Activated naive CD8-positive, alpha-beta T cell treated with anti-CD3 and anti-CD28 coated beads for 36 hours (primary cell): ENCODE measurements around the gene MAGIX. TPM values are rescaled to one million over a fixed set of nuclear protein-coding genes. Genes with fewer than 3 reads are reported as not detected.

Experiments
- DNase-seq: peaks from one replicate; pipeline ENCODE4 v3.0.0; 2021
- H3K27ac Mint-ChIP-seq: one replicate; pipeline ENCODE4 v1.8.0; 2022; ENCODE audit warnings: mild to moderate bottlenecking, moderate library complexity, mixed read lengths
- H3K27me3 Mint-ChIP-seq: one replicate; pipeline ENCODE4 v1.8.0; 2022; ENCODE audit warnings: mild to moderate bottlenecking, mixed read lengths
- H3K36me3 Mint-ChIP-seq: one replicate; pipeline ENCODE4 v1.8.0; 2021; ENCODE audit warnings: mild to moderate bottlenecking, mixed read lengths
- H3K4me1 Mint-ChIP-seq: one replicate; pipeline ENCODE4 v1.8.0; 2021; ENCODE audit warnings: mixed read lengths
- H3K4me3 Mint-ChIP-seq: one replicate; pipeline ENCODE4 v1.8.0; 2022; ENCODE audit warnings: mild to moderate bottlenecking, moderate library complexity, mixed read lengths
- H3K9me3 Mint-ChIP-seq: one replicate; pipeline ENCODE4 v1.8.0; 2022; ENCODE audit warnings: mixed read lengths
- total RNA-seq, 2 experiments: library from RNA; stranded (reverse); gene quantifications; one replicate each; pipeline ENCODE4 v1.2.3, GENCODE V29; 2021

Gene MAGIX
- total RNA-seq, 2 experiments from 2014 or later, result 0.47 to 0.88 TPM

GRCh38 chrX:49202022-49202421 is 39.5 kb downstream of the MAGIX start:
- DNase-seq, result no peak
- Mint-ChIP-seq H3K9me3 (no peaks in the 10 kb centered on the region), H3K27ac (no peak overlapping the region), H3K4me1 (peaks cover 11% of the 10 kb centered on the region), H3K4me3 (no peak overlapping the region), H3K36me3 (no peaks in the 10 kb centered on the region), H3K27me3 (no peaks in the 10 kb centered on the region)

DNA sequence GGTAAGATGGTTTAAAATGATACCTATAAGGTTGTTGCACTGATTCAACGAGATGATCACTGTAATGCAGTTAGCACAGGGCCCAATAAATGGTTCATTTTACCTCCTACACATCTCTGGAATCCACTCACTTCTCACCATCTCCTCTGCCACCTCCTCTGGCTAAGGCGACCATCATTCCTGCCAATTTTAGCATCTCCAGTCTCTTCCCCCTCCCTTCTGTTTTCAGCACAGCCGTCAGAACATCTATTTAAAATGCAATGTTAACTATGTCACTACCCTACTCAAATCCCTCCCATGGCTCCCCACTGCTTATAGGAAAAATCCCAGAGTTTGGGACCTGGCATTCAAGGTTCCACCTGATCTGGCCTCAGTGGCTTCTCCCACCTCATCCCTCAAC is 41.0 kb downstream of the MAGIX start:
- Mint-ChIP-seq H3K27ac (no peak overlapping the region), H3K36me3 (no peaks in the 10 kb centered on the region), H3K4me3 (no peak overlapping the region)

GRCh38 chrX:49204017-49204416 is 41.5 kb downstream of the MAGIX start:
- Mint-ChIP-seq H3K4me1 (peaks cover 4% of the 10 kb centered on the region), H3K36me3 (no peaks in the 10 kb centered on the region), H3K27ac (no peak overlapping the region), H3K27me3 (no peaks in the 10 kb centered on the region), H3K9me3 (no peaks in the 10 kb centered on the region), H3K4me3 (no peak overlapping the region)
- no peak for DNase-seq

More for the DNA sequence above, 41.0 kb downstream of the MAGIX start:
- no peaks in the 10 kb centered on the region for H3K9me3 Mint-ChIP-seq
- peaks cover 7% of the 10 kb centered on the region for H3K4me1 Mint-ChIP-seq
- no peak for DNase-seq
- no peaks in the 10 kb centered on the region for H3K27me3 Mint-ChIP-seq

GRCh38 chrX:49204709-49205108 is 42.2 kb downstream of the MAGIX start:
- Mint-ChIP-seq H3K4me1 (peaks cover 3% of the 10 kb centered on the region), H3K27me3 (no peaks in the 10 kb centered on the region), H3K9me3 (no peaks in the 10 kb centered on the region), H3K36me3 (no peaks in the 10 kb centered on the region), H3K4me3 (no peak overlapping the region), H3K27ac (no peak overlapping the region)
- DNase-seq, result no peak

DNA sequence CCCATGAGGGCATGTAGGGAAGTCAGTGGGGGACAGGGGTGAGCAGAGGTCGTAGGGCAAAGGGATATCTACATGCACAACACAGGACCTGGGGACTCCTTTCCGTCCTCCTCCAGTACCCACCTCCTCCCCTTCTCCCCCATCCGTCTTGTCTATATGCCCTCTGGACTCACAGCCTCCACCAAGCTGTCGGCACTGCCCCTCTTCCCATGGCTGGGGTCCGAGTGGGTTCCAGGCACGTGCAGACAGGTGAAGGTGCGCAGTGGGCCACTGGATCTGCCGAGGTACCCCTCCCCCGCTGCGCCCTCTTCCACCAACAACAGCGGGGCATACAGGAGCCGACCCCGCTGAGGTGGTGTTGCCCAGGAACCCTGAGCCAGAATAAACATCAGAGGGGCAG is 42.9 kb downstream of the MAGIX start:
- Mint-ChIP-seq H3K9me3 (no peaks in the 10 kb centered on the region), H3K4me3 (no peak overlapping the region), H3K27ac (no peak overlapping the region), H3K27me3 (no peaks in the 10 kb centered on the region), H3K4me1 (peaks cover 3% of the 10 kb centered on the region), H3K36me3 (no peaks in the 10 kb centered on the region)
- DNase-seq, result no peak

GRCh38 chrX:49206543-49206942 is 44.0 kb downstream of the MAGIX start:
- no peaks in the 10 kb centered on the region for H3K36me3 Mint-ChIP-seq
- DNase-seq, result no peak
- no peaks in the 10 kb centered on the region for H3K4me1 Mint-ChIP-seq
- H3K27me3 Mint-ChIP-seq, result no peaks in the 10 kb centered on the region
- H3K4me3 Mint-ChIP-seq, result no peak overlapping the region
- no peak overlapping the region for H3K27ac Mint-ChIP-seq
- H3K9me3 Mint-ChIP-seq, result no peaks in the 10 kb centered on the region

- Mint-ChIP-seq H3K4me3 (no peak overlapping the region), H3K9me3 (no peaks in the 10 kb centered on the region), H3K27ac (no peak overlapping the region), H3K27me3 (no peaks in the 10 kb centered on the region), H3K4me1 (no peaks in the 10 kb centered on the region), H3K36me3 (no peaks in the 10 kb centered on the region)
- DNase-seq, result no peak
Measured at GRCh38 chrX:49208399-49208798, 45.8 kb downstream of the MAGIX start.

DNA sequence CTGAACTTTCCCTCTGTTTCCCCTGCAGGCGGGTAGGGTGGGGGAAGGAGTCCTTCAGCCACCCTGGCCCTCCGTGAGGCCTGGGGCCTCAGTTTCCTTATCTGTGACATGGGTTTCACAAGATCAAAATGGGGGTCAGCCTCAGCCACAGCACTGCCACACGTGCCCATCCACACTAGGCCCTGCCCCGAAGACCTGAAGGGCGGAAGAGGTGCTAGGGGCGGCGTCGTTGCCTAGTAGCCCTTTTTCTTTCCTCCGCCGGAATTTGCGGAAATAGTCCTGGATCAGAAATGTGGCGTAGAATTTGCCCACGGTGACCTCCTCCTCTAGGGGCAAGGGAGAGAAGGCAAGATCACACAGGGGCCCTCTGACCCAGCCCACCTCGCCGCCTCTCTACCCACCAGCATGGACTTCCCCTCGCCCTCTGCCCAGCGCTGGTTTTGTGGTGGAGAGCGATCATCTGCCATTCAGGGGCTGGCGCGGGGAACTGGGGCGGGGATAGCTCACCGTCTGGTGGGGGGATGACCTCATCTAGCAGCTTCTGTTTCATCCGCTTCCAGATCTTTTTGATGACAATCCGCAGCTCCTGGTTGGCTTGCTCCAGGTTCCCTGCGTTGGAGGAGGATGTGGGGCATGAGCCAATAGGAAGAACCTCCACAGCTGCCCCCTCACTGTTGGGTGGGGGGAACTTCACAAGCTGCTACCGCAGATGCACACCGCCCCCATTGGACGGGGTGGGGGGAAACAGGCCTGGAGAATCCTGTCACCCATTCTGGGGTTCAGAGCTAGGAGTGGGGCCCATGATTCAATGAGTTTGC is 47.1 kb downstream of the MAGIX start:
- H3K4me3 Mint-ChIP-seq, result peak overlapping the region; percentile 40

DNA sequence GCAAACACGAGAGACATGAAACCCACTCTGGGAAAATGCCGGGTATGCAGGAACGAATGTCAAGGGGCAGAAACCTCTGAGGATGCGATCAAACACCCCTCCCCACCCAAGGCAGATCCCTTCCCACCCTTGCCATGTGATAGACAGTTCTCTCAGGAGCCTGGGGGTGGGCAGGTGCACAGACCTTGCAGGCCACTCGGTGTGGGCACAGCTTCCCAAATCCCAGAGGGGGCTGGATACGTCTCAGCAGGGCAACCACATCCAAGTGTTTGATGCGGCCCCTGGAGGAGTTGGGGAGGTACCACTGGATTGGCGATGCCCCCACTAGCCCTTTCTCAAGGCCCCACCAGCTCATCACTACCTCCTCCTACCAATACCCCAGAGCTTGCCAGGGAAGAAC is 47.8 kb downstream of the MAGIX start:
- no peak overlapping the region for H3K4me3 Mint-ChIP-seq
- H3K4me1 Mint-ChIP-seq, result no peaks in the 10 kb centered on the region
- no peak overlapping the region for H3K27ac Mint-ChIP-seq

More for the DNA sequence above, 47.1 kb downstream of the MAGIX start:
- H3K9me3 Mint-ChIP-seq, result no peaks in the 10 kb centered on the region
- no peaks in the 10 kb centered on the region for H3K27me3 Mint-ChIP-seq
- peak; percentile 27 for DNase-seq
- no peak overlapping the region for H3K27ac Mint-ChIP-seq
- no peaks in the 10 kb centered on the region for H3K4me1 Mint-ChIP-seq
- no peaks in the 10 kb centered on the region for H3K36me3 Mint-ChIP-seq

DNA sequence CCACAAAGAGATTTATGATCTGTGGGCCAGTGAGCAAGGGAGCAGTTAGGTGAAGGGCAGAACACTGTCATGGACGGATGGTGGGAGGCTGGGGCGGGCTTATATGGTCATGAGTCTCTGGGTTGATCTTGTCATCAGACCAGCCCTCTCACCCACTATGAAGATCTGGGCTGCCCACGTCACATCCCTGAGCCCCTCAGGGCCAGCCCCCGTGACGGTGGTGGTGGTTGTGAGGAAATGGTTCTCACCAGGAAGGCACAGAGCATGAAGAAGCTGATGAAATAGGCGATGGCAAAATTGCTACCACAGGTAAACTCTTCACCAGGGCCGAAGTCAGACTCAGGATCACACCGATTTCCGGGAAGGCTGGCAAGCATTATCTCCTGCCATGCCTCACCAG is 48.5 kb downstream of the MAGIX start:
- no peaks in the 10 kb centered on the region for H3K4me1 Mint-ChIP-seq
- H3K36me3 Mint-ChIP-seq, result no peaks in the 10 kb centered on the region
- H3K27ac Mint-ChIP-seq, result no peak overlapping the region
- H3K9me3 Mint-ChIP-seq, result no peaks in the 10 kb centered on the region
- no peak overlapping the region for H3K4me3 Mint-ChIP-seq
- no peaks in the 10 kb centered on the region for H3K27me3 Mint-ChIP-seq
- DNase-seq, result no peak

More for the DNA sequence above, 47.8 kb downstream of the MAGIX start:
- H3K36me3 Mint-ChIP-seq, result no peaks in the 10 kb centered on the region
- H3K27me3 Mint-ChIP-seq, result no peaks in the 10 kb centered on the region
- no peak for DNase-seq
- H3K9me3 Mint-ChIP-seq, result no peaks in the 10 kb centered on the region

- Mint-ChIP-seq H3K4me3 (no peak overlapping the region), H3K27ac (no peak overlapping the region), H3K4me1 (no peaks in the 10 kb centered on the region), H3K36me3 (no peaks in the 10 kb centered on the region), H3K27me3 (no peaks in the 10 kb centered on the region), H3K9me3 (no peaks in the 10 kb centered on the region)
- no peak for DNase-seq
Measured at GRCh38 chrX:49212209-49212608, 49.7 kb downstream of the MAGIX start.

DNA sequence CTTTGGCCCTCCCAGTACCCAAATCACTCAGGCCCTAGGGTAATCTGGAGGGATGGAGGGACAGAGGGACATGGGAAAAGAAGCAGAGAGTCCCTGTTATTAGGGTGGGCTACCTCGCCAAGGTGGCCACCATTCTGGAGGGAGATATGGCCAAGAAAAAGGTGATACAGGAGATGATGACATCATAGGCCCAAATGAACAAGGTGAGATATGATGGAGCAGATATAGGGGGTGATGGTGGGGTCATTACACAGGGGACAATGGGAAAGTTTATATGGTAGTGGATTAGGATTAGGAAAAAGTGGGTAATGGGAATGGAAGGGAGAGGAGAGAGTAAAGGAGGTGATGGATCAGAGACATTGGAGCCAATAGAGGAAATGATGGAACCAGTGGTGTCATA is 50.3 kb downstream of the MAGIX start:
- Mint-ChIP-seq H3K4me3 (no peak overlapping the region), H3K27me3 (no peaks in the 10 kb centered on the region), H3K4me1 (no peaks in the 10 kb centered on the region), H3K36me3 (no peaks in the 10 kb centered on the region), H3K9me3 (no peaks in the 10 kb centered on the region), H3K27ac (no peak overlapping the region)
- DNase-seq, result no peak

DNA sequence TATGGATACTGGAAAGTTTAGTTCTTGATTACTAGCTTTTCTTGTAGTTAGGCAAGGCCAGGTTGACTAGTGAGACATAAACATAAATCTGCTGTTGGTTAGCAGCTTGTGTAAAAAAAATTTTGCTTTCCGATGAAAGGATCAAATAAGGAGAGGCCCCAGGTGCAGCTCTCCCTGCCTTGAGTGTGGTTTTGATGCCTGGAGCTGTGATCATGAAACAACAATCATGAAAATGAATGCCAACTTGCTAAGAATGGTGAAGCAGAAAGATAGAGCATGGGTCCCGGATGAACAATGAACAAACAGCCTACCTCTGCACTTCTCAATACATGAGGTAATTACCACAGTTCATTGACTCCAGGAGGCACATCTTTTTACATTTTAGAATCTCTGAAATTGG is 51.9 kb downstream of the MAGIX start:
- DNase-seq, result no peak
- no peak overlapping the region for H3K4me3 Mint-ChIP-seq
- H3K4me1 Mint-ChIP-seq, result no peaks in the 10 kb centered on the region
- no peaks in the 10 kb centered on the region for H3K9me3 Mint-ChIP-seq
- no peaks in the 10 kb centered on the region for H3K27me3 Mint-ChIP-seq
- H3K27ac Mint-ChIP-seq, result no peak overlapping the region
- no peaks in the 10 kb centered on the region for H3K36me3 Mint-ChIP-seq

GRCh38 chrX:49214996-49215526 is 52.5 kb downstream of the MAGIX start:
- Mint-ChIP-seq H3K4me3 (no peak overlapping the region), H3K4me1 (no peaks in the 10 kb centered on the region), H3K9me3 (no peaks in the 10 kb centered on the region), H3K27me3 (no peaks in the 10 kb centered on the region), H3K36me3 (peaks cover 2% of the 10 kb centered on the region), H3K27ac (no peak overlapping the region)
- DNase-seq, result no peak
